ENCODE data around the gene MRS2.
"Not testable (repeated sequence)": the region's sequence is repeated elsewhere in the genome, so short reads cannot be mapped to it uniquely, and the experiment has no call there.

MRS2 gene

GRCh38 chr6:24391756-24392405 is 10.9 kb upstream of the MRS2 start:
- DNase-seq: no peak

DNA sequence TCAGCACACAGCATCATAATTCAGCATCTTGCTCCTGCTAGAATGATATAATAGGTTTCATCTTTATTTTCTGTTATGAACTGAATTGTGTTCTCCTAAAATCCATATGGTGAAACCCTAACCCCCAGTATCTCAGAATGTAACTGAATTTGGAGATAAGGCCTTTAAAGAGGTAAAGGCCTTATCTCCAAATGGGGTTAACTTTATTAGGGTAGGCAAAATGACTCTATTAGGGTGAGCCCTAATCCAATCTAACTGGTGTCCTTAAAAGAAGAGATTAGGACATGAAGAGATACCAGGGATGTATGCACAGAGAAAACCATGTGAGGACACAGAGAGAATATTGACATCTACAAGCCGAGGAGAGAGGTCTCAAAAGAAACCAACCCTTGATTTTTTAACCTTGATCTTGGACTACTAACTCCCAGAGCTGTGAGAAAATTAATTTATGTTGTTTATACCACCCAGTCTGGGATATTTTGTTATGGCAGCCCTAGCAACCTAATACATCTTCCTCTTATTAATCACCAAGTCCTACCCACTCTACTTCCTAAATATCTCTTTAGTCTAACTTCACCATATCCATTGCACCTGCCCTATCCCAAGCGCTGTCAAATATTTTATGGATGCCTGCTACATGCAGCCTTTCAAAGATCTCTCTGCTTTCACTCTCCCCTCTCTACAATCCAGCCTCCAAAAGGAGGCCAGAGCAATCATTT is 8.5 kb upstream of the MRS2 start:
- DNase-seq: no peak

DNA sequence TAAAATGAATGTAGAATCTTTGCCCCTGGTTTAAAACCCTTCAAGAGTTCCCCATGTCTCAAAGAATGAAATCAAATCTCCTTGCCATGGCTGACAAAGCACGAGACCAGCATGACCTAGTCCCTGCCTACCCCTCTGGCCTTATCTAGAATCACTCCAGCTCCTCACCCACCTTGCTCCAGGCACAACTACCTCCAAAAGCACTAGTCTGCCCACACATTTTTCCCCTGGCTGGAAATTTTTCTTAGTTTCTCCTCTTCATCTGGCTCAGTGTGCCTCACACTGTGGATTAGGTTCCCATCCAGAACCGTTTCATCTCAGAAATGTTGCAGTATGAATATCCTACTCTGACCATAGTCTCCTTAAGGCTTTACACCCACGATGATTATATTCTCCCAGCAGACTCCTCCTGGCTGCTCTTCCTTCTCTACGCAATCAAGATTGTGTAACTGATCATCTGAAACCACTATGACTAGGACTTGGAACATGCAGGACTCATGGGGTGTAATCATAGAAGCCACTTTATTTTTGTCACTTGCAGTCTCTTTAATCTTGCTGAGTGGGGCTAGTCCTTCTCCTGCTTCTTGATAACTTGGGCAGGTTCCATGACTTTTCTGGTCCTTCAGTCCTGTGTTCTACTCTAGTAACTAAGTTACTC is 7.8 kb upstream of the MRS2 start:
- DNase-seq: no peak

DNA sequence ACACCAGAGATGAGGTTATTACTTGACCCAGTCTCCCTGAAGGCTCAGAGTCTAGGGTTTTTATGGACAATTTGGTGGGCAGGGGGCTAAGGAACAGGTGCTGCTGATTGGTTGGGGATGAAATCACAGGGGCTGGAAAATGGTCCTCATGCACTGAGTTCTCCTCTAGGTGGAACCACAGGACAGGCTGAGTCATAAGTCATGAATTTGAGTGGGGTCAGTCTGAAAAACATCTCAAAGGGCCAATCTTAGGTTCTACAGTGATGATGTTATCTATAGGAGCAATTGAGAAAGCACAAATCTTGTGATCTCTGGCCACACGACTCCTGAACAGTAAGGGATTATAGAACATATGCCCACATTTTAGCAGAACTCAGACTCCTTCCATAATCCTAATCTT is 5.9 kb upstream of the MRS2 start:
- no peak for DNase-seq

DNA sequence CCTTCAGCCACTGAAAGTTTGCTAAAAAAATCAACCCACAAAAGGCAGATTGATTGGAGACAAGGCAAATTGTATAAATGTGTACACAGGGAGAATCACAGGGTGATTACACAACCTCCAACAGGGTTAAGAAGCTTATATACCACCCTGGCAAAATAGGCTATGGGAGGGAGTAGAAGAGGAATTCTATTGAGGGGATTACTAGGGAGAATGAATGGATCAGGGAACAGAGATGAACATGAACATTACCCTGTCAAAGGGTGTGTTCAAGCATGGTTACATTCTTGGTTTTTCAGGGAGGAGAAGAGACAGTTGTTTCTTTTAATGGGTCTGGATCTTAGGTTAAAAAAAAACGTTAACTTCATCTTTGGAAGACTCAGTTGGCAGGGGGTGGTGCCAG is 5.1 kb upstream of the MRS2 start:
- no peak for DNase-seq

DNA sequence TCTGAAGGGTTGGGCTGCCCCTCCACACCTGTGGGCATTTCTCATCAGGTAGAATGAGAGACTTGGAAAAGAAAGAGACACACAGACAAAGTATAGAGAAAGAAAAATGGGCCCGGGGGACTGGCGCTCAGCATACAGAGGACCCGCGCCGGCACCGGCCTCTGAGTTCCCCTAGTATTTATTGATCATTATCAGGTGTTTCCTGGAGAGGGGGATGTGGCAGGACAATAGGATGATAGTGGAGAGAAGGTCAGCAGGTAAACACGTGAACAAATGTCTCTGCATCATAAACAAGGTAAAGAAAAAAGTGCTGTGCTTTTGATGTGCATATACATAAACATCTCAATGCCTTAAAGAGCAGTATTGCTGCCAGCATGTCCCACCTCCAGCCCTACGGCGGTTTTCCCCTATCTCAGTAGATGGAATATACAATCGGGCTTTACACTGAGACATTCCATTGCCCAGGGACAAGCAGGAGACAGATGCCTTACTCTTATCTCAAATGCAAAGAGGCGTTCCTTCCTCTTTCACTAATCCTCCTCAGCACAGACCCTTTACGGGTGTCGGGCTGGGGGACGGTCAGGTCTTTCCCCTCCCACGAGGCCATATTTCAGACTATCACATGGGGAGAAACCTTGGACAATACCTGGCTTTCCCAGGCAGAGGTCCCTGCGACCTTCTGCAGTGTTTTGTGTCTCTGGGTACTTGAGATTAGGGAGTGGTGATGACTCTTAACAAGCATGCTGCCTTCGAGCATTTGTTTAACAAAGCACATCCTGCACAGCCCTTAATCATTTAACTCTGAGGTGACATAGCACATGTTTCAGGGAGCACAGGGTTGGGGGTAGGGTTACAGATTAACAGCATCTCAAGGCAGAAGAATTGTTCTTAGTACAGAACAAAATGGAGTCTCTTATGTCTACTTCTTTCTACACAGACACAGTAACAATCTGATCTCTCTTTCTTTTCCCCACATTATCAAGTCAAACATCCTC is 2.4 kb upstream of the MRS2 start:
- DNase-seq: not testable (repeated sequence)

DNA sequence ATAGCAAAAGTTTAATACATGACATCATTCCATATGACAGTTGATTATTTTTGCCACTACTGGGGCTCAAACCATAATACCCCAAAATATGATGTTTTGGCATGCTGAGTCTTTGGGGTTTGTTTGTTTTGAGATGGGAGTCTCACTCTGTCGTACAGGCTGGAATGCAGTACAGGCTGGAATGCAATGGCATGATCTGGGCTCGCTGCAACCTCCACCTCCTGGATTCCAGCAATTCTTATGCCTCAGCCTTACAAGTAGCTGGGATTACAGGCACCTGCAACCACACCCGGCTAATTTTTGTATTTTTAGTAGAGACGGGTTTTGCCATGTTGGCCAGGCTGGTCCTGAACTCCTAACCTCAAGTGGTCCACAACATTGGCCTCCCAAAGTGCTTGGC is 1.3 kb upstream of the MRS2 start:
- DNase-seq: no peak

- DNase-seq: no peak
These were observed 727 bp downstream of the MRS2 start for GRCh38 chr6:24403501-24403824.

GRCh38 chr6:24405262-24405661 is 2.5 kb downstream of the MRS2 start:
- no peak for DNase-seq

GRCh38 chr6:24408719-24409410 is 6.1 kb downstream of the MRS2 start:
- DNase-seq: no peak

DNA sequence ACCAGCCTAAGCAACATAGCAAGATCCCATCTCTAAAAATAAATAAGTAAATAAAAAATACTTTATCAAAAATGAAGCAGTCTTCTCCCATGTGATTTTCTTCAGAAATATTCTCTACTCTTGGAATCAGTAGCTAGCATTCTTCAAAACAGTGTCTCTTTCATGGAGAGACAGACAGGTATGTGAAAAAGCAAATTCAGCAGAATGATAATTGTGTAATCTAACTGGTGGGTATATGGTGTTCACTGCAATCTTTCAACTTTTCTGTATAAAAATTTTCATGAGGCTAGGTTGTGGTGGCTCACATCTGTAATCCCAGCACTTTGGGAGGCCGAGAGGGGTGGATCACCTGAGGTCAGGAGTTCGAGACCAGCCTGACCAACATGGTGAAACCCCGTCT is 7.9 kb downstream of the MRS2 start:
- no peak for DNase-seq

DNA sequence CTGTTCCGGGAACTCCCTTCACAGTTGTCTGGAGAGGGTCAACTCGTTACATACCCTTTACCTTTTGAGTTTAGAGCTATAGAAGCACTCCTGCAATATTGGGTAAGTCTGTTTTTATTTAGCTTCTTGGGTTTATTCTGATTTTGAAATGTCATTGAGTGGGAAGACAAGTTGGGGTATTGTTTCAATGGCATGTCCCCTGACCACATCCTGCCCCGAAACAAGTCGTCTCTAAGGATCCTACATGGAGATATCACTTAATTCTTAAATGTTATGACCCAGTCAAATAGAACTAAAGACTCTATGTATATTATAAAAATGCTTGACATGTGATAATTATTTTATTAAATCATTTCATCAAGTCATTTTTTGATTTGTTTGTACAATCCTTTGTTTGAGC is 9.6 kb downstream of the MRS2 start:
- no peak for DNase-seq

DNA sequence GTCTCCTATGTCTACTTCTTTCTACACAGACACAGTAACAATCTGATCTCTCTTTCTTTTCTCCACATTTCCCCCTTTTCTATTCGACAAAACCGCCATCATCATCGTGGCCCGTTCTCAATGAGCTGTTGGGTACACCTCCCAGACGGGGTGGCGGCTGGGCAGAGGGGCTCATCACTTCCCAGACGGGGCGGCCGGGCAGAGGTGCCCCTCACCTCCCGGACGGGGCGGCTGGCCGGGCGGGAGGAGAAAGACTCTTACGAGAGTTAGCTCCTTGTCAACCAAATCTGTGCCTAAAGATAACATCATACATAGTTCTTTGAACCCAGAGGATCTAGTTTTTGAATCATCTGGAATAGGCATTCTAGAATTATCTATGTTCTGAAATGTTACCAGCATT is 11.8 kb downstream of the MRS2 start:
- DNase-seq: not testable (repeated sequence)

GRCh38 chr6:24415753-24416152 is 13.0 kb downstream of the MRS2 start:
- DNase-seq: no peak

GRCh38 chr6:24419526-24419925 is 16.8 kb downstream of the MRS2 start:
- no peak for DNase-seq

GRCh38 chr6:24425091-24425490 is 22.4 kb downstream of the MRS2 start:
- DNase-seq: no peak

DNA sequence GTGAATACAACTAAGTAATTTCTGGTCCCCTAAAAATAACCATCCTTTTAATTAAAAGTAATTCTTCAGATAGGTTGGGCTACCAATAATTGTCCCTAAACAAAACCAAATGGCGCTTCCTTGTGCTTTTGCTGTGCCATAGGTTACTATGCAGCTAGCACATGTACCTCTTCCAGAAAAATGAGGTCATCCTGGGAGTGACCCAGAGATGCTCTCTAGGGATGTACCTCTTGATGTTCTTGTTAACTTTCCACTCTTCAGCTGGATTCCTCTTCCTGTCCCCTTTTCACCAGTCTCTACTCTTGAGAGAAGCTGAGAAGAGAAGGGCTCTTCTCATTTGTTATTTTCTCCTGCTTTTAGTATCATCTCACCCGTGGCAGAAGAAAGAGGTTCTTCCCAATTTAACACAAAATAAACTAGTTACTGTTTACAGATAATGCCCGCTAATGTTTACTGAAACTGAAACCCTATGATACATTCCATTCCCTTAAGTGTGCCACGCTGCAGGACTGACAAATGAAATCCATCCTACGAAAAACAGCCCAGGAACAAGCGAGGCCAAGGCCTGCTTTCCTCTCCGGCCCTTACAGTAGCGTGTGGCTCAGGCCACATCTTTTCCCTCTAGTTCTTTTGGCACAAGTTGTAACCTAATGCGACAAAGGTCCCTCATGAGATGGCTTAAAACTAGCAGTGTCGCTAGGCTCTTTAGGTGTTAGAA is 24.2 kb downstream of the MRS2 start:
- no peak for DNase-seq

DNA sequence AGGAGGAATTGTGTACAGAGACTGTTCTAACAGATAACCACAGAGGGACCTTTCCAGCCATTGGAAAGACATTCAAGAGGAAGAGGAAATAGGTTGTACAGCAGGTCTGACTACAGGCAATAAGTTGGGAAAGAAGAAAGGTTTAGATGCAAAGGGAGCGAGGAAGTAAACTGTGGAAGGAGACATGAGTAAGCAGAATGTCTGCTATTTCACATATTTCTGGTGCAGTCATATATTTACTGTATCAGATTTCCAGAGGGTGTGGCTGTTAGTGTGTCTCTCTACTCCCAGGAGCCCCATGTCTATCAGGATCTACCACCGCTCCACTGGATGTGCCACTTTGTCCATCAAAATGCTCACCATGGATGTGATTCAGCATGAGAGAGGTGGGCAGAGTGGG is 25.9 kb downstream of the MRS2 start:
- no peak for DNase-seq

DNA sequence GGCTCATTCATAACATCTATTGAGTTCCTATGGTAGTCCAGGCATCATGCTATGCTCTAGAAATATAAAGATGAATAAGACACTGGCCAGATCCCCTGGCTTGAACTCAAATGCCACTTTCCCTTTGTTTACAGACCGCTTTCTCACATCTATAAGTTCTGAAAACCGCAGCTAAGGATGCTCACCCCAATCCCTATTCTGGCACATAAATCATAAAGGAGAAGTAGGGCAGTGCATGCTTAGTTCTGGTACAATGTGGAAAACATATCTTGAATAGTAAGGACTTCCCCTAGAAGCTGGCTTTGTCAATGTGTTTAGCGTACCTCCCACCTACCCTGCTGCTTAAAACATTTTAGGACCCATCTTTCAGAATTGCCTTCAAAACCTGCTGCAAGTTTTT is 26.4 kb downstream of the MRS2 start:
- no peak for DNase-seq

DNA sequence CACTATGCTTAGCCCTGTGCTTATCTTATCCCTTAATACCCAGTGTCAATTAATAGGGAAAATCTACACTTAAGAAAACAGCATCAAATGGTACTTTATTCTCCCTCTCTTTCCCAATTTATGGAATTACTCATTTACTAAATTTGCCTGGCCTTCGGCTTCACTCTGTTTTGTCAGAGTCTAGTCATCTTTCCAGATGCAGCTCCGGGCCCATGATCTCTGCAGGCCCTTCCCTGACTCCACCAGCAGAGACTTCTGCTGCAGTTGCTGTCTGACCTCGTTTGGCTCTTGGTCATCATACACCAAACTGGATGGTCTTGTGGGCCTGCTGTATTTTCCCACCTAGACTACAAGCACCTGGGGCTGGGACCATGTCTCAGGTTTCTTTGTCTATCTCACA is 27.4 kb downstream of the MRS2 start:
- no peak for DNase-seq

- peak in 1 of 2 experiments; percentile 22 for DNase-seq
These were observed 28.3 kb downstream of the MRS2 start for GRCh38 chr6:24431045-24431451.

DNA sequence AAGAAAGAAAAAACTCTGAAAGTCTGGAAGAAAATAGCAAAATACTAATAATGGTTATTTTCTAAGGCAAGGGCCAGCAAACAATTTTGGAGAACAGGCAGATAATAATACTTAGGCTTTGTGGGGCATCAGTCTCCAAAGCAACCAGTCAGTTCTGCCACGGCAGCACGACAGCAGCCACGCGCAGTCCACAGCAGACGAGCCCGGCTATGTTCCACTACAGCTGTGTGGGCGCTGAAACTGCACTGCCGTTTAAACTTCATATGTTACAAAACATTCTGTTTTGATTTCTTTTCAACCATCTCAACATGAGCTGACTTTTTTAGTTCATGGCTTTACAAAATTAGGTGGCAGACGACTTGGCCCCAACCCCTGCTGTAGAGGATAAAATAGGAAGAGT is 29.9 kb downstream of the MRS2 start:
- DNase-seq: no peak

Measured in activated T-cell treated with anti-CD3 and anti-CD28 coated beads, Interleukin-2, amount 50 U/mL, for 48 hours (primary cell).